Inferior parietal cortex (tissue), 1 donor: ENCODE results near the gene RPA3.

Experiments used
- DNase-seq: peaks from one replicate; pipeline ENCODE4 v3.0.0-alpha.2; 2016; ENCODE audit errors: extremely low spot score

The RPA3 gene

DNA sequence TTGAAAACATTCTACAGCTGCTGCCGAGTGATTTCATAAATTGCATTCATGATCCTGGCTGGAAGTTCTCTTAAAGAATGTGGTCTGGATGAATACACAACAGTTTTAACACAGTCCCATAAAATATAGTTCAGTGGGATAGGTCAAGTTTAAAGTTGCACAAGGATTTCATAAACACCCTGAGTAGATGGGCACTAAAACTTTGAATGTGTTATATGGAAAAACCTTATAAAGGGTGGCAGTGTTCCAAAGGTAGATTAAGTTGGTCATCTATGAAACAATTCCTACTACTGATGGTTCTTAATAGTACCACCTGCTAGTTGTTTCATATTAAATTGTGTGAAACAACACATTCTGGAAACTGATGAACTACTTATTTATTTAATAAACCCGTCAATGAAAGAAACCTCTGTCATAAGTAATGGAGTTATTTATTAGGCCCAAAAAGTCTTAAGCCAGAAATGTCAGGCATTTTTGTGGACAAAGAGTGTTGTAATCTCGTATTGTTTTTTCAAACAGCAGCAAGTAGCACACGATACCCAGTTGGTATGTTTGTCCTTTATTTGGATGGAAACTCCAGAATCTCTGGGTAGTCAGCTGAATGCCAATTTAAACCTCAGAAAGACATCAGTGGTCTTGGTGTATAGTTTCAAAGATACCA lies 14.3 kb upstream of the RPA3 start:
- no peak for DNase-seq

DNA sequence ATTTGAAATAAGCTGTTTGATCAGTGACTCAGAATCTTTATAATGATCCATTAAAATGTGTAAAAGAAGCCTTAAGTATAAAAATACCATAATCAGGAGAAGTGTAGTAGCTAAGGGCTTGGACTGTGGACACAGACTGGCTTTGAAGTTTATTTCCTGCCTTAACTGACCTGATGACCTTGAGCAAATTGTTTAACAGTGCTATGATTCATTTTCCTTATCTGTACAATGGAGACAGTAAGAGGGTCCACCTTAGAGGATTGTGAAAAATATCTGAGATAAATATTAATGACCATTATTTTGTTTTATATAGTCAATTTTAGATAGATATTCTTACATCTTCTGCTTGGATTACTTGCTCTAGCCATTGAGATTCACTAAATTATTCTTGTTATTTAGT lies 13.3 kb upstream of the RPA3 start:
- DNase-seq, result no peak

DNA sequence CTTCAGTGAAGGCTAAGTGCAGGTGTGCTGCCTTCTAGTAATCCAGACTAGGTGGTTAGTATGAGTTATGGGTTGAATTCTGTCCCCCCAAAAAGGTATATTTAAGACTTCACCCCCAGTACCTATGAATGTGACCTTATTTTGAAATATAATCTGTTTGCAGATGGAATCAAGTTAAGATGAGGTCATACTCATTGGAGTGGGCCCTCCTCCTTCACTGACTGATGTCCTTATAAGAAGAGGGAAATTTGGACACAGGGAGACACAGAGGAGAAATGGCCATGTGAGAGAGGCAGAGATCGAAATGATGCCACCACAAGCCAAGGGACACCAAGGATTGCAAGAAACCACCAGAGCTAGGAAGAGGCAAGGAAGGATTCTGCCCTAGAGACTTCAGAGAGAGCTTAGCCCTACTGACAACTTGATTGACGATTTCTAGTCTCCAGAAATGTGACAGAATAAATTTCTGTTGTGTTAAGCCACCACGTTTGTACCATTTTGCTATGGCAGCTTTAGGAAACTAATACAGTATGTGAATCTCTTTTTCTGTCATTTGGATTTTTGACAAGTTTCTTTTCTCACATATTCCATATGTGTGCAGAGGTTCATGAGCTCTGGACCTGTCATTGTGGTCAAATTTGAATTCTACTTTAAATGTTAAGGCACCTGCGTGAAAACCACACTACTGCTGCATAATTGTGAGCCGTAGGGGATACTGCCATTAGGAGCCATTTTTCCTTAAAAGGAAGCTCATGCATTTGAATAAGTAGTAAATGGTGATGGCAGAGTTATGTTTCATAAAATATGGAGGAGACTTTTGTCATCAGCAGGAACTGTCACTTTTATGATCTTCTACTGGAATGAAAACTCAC lies 2.6 kb upstream of the RPA3 start:
- DNase-seq, result no peak

DNA sequence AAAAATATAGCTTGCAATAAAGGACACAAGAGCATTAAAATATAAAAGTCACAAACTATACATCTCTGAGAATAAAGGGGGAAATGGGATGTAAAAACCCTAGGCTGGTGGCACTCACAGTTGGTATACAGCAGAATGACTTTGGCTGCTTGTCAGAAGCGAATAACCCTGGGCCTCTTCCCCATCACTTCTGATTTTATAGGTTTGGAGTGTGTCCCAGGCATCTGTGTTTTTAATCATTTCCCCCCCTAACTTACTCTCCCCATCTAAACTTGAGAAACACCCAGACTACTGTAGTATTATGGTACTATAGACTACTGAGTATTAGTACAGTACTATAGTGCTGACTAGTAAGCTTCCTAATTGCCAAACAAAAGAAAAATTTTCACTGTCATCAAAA lies 1.8 kb upstream of the RPA3 start:
- DNase-seq, result no peak

- peak; percentile 58 for DNase-seq
These were observed 829 bp upstream of the RPA3 start for GRCh38 chr7:7719236-7719635.

DNA sequence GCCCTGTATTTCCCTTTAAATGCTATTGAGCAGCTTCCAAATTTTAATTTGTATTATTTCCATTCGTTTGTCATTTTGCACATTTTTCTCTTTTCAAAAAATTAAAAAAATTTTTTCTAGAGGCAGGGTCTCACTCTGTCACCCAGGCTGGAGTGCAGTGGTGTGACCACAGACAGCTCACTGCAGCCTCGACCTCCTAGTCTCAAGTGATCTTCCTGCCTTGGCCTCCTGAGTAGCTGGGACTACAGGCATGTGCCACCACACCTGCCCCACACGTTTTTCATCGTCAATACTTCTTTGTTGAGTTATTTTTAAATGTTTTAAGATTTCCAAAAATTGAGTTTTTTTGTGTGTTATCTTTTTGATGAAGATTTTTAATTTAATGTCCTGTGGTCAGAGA lies 4.7 kb downstream of the RPA3 start:
- DNase-seq, result no peak

DNA sequence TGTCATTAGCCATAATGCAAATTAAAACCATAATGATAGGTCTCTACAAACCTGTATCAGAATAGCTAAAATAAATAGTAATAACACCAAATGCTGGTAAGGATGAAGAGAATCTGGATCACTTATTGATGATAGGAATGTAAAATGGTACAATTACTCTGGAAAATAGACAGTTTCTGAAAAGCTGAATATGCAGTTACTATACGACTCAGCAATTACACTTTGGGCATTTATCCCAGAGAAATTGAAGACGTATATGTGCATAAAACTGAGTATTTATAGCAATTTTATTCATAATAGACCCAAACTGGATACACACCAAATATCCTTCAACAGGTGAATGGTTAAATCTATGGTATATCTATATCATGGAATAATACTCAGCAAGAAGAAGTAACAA lies 7.9 kb downstream of the RPA3 start:
- no peak for DNase-seq

DNA sequence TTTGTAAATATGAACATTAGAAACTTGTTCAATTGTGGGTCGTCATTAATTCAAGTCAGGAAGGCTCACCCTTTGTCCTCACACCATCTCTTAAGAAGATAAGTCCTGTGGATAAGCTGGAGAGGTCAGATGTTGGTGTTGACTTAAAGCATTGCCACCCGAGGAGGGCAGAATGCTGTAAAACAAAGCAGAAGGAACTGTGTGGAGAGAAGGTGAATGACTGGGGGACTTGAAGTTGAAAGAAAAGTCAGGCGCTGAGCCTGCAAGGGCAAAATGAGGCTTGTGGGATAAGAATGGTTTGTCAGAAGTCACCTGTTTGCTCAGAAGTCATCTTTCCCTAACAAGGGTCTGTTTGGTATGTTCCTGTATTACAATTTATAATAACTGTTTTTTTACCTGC lies 9.1 kb downstream of the RPA3 start:
- DNase-seq, result no peak

DNA sequence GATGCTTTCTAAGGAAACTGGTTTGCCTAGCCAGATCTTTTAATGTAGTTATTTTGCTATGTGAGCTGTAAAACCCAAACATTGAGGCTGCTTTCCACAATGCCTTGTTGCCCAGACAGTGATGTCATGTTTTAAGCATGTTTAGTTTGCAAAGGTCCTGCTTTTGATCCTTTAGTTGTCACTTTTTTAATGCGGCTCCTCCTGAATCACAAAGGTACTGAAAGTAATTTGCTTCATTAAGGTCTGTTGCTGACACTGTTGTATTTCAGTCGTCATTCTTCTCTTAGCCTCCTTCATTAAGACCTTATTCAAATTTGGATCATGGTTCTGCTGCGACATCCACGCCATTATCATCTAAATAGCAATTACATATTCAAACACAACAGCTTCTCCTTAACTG lies 10.6 kb downstream of the RPA3 start:
- DNase-seq, result no peak

DNA sequence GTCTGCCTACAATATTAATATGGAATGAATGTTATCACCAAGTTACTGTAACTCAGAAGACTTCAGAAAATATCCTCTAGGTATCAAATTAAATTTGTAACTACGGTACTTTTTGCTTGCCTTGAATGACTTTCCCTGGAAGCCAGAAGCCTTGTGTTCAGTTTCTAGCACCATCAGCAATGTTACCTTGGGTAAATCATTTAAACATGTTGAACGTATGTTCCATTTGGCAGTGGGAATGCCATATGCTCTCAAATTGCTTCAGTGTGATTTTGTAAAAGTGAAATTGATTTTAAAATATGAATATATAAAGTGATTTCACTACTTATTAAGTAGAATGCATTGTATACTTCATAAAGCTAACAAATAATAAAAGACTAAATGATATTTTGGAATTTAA lies 11.2 kb downstream of the RPA3 start:
- no peak for DNase-seq

DNA sequence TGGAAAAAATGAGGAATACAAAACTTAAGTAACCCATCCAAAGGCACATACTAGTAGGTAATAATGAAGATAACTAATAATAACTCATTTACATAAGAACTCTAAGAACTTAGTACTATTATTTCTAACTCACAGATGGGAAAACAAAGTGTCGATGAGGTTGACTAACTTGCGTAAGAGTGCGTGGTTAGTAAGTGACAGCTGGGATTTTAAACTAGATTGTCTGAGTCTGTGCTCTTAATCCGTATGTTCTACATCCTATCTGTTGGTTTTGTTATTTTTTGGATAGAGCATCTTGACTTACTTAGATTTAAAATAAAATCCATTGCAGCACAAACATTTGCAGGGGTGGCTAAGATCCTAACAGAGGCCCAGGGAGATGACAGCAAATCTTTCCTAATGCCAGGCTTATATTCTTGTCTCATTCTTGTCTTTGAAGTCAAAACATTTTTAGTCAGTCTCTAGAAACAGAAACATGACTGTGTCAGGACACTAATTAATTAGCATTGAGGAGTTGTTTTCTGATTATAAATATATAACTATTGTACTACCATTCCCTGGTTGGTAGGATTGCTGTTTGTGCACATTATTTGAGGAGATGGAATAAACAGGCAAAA lies 11.7 kb downstream of the RPA3 start:
- DNase-seq, result no peak

- no peak for DNase-seq
These were observed 12.3 kb downstream of the RPA3 start for GRCh38 chr7:7706101-7706511.

- no peak for DNase-seq
These were observed 13.1 kb downstream of the RPA3 start for GRCh38 chr7:7705318-7705717.

- no peak for DNase-seq
These were observed 13.5 kb downstream of the RPA3 start for GRCh38 chr7:7704867-7705266.

- DNase-seq, result no peak
These were observed 15.0 kb downstream of the RPA3 start for GRCh38 chr7:7703427-7703826.

GRCh38 chr7:7702826-7703225 lies 15.6 kb downstream of the RPA3 start:
- DNase-seq, result no peak

DNA sequence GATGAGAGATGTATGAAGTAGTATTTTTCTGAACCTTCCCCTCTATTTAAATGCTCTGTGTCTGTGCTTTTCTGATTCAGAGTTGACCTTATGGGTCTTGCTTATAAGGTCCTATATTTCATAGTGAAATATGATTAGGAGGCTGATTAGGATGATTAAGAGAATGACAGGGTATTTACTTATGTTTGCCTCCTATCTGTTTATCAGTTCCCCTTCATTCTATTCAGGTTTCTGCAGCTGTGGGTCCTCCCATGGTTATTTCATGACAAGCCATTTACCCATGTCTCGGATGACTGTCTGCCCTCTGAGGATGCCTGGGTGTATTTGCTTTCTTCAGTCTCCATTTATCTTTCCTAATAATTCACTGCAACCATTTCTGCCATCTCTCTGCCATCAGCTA lies 16.9 kb downstream of the RPA3 start:
- DNase-seq, result no peak

DNA sequence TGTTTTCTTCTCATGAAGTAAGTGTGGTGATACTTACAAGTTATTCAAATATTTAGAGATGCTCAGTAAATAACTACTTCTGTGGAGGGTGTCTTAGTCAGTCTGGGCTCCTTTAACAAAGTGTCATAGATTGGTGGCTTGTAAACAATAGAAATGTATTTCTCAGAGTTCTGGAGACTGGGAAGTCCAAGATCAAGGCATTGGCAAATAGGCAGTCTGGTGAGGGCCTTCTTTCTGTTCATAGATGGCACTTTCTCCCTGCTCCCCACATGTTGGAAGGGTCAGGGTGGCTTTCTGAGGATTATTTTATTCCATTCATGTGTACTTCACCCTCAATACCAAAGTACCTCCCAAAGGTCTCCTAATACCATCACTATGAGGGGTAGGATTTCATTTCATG lies 18.4 kb downstream of the RPA3 start:
- no peak for DNase-seq

- no peak for DNase-seq
These were observed 19.0 kb downstream of the RPA3 start for GRCh38 chr7:7699380-7699779.

GRCh38 chr7:7698930-7699329 lies 19.5 kb downstream of the RPA3 start:
- DNase-seq, result no peak

DNA sequence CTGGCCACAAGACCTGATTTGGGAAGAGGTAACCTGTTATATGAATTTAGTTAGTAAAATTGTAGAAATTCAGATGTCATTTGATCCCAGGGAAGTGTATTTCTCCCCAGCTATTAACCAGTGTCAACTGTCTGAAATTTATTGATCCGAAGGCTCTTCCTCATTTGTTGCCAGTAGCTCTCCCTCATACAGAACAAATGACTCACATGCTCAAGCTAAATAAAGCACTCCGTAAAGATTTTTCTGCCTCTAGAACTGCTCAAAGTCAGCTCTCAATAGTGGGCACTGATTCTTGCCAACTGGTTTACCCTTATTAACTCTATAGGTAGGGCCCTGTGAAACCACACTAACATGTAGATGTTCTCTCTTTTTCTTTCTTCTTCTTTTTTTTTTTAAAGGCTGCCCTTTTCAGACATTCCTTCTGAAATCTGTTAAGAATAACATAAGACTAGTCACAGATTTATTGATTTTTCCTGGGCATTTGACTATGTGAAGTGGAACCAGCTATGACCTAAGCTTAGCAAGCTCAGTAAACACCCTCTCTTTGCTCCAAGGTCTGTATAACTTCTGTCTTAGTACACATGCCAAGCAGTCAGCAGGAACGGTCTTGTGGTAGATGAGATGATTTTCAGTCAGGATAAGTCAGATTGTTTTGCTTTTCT lies 21.8 kb downstream of the RPA3 start:
- no peak for DNase-seq

GRCh38 chr7:7695111-7695817 lies 23.1 kb downstream of the RPA3 start:
- no peak for DNase-seq
